Caco-2 (cell line): ENCODE results near the gene DLX1. TPM values are rescaled to one million over a fixed set of nuclear protein-coding genes. Genes with fewer than 3 reads are reported as not detected.

Experiments used
- BruUV-seq: library from RNA; stranded (reverse); fragments of 400-500 nt; replicated peaks from 2 replicates; lab custom pipeline; 2021; lab: Mats Ljungman, UMichigan
- CTCF ChIA-PET: fragments of 300-600 bp; sonication (Branson Sonifier 250); formaldehyde crosslinking; loops from one replicate; lab custom pipeline; 2022; ENCODE audit warnings: antibody characterized with exemption; lab: Charles Lee
- POLR2A ChIA-PET: fragments of 300-600 bp; sonication (Branson Sonifier 250); formaldehyde crosslinking; loops from one replicate; lab custom pipeline; 2022; ENCODE audit warnings: antibody characterized with exemption; lab: Charles Lee
- DNase-seq, 2 experiments: peaks; one replicate each; pipeline versions ENCODE4 v3.0.0 to v3.0.0-alpha.2; 2020 to 2022
- H3K27me3 ChIP-seq: replicated peaks from 2 replicates; pipeline ENCODE4 v1.6.0; 2011; ENCODE audit warnings: low read length; ENCODE audit not compliant: control insufficient read depth, insufficient read depth
- H3K36me3 ChIP-seq: 2 replicates; pipeline ENCODE4 v1.5.1; 2011; ENCODE audit warnings: low read length; ENCODE audit not compliant: control insufficient read depth, insufficient read depth
- H3K4me1 ChIP-seq: fragments of 250-450 bp; sonication (Bioruptor Pico); 2 replicates; pipeline ENCODE4 v1.5.1; 2020; ENCODE audit warnings: mild to moderate bottlenecking
- H3K4me3 ChIP-seq: 2 replicates; pipeline ENCODE4 v1.5.1; 2011; ENCODE audit warnings: low read depth, mild to moderate bottlenecking, control low read depth, low read length
- H3K9me3 ChIP-seq: fragments of 250-450 bp; sonication (Bioruptor Pico); 2 replicates; pipeline ENCODE4 v1.5.1; 2020; ENCODE audit warnings: mild to moderate bottlenecking, moderate library complexity
- H3K27ac Mint-ChIP-seq: one replicate; pipeline ENCODE4 v1.8.0; 2022; ENCODE audit warnings: mixed read lengths; ENCODE audit not compliant: unreplicated experiment
- H3K27me3 Mint-ChIP-seq: one replicate; pipeline ENCODE4 v1.8.0; 2022; ENCODE audit warnings: mixed read lengths; ENCODE audit not compliant: insufficient read depth, unreplicated experiment
- H3K36me3 Mint-ChIP-seq: one replicate; pipeline ENCODE4 v1.8.0; 2022; ENCODE audit warnings: mild to moderate bottlenecking, mixed read lengths; ENCODE audit not compliant: insufficient read depth, unreplicated experiment
- H3K4me1 Mint-ChIP-seq: one replicate; pipeline ENCODE4 v1.8.0; 2022; ENCODE audit warnings: low read depth, mixed read lengths; ENCODE audit not compliant: unreplicated experiment
- H3K4me3 Mint-ChIP-seq: one replicate; pipeline ENCODE4 v1.8.0; 2022; ENCODE audit warnings: mild to moderate bottlenecking, moderate library complexity, mixed read lengths; ENCODE audit not compliant: unreplicated experiment
- H3K9me3 Mint-ChIP-seq: one replicate; pipeline ENCODE4 v1.8.0; 2022; ENCODE audit warnings: mixed read lengths; ENCODE audit not compliant: unreplicated experiment
- CTCF ChIP-seq, 2 experiments: fragments of 200-600 bp in 1 of 2; IDR thresholded peaks; 1 replicate in 1 of 2; 2 replicates in 1 of 2; pipeline versions ENCODE4 v1.5.1 to v1.8.0; 2011 to 2022; ENCODE audit warnings: antibody characterized with exemption in 1 of 2, control low read depth in 1 of 2, inconsistent platforms in 1 of 2, low read depth in 1 of 2, low read length in 1 of 2, mild to moderate bottlenecking in 1 of 2, moderate library complexity in 1 of 2; ENCODE audit not compliant: insufficient read depth in 1 of 2, severe bottlenecking in 1 of 2, unreplicated experiment in 1 of 2
- intact Hi-C: fragments of 100-400 bp; cut with micrococcal nuclease; formaldehyde crosslinking; loops from one replicate; pipeline ENCODE4 v1.10.0; 2022; ENCODE audit not compliant: unreplicated experiment
- total RNA-seq: library from RNA; stranded (reverse); gene quantifications from 2 replicates; pipeline ENCODE4 v1.2.3, GENCODE V29; 2022

Gene DLX1
- total RNA-seq, 1 experiment from 2014 or later = 1.2 TPM

DNA sequence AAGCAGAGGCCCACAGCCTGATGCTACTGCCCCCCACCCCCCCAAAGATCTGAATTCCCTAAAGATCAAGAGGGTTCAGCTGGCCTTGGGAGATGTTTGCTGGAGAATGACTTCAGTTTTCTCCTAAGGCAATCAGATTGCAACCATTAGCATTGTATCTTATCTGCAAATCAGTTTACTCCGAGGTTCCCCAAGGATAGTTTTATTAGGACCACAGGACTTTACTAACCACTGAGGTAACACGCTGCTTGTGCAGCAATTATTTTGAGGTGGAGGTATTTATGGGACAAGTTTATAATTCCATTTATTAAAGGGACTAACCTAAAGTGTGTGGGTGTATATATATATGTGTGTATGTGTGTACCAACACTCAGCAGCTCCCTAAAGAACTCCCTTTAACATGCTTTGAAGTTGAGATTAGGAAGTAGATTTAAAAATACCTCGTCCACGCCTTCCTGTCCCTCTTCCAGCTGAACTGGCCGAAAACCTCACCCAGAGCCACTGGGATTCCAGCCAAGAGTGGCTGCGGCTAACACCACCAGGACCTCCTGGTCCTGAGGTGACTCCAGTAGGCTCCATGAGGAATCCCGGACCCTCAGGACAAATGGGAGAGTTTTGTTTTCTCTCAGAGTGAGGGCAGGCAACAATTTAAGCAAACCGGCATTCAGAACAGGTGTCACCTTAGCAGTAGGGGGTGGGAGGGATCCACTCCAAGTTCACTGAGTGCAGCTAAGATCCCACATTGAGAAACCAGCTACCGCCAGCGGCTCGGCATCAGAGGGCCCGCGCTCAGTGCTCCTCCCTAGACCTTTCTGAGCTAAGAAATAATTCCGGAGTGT lies 3.0 kb upstream of the DLX1 start:
- H3K4me1 Mint-ChIP-seq = no peaks in the 10 kb centered on the region
- peaks cover 14% of the 10 kb centered on the region for H3K27me3 Mint-ChIP-seq
- no peak overlapping the region for H3K4me3 Mint-ChIP-seq
- no peak for TF ChIP-seq CTCF (IDR thresholded peaks at IDR 0.05; ENCODE audit: insufficient read depth in 1 of 2, low read depth in 1 of 2, low read length in 1 of 2, severe bottlenecking in 1 of 2, unreplicated experiment in 1 of 2)
- intact Hi-C loops = loop anchor here (10.0 kb wide), 1 partner anchor 78 kb away; no protein-coding TSS in a partner anchor
- POLR2A ChIA-PET = no interaction called here
- no TSS peak for BruUV-seq
- DNase-seq = no peak
- CTCF ChIA-PET = no interaction called here
- H3K27ac Mint-ChIP-seq = no peak overlapping the region
- Histone ChIP-seq H3K27me3 (no peaks in the 10 kb centered on the region), H3K9me3 (no peaks in the 10 kb centered on the region), H3K4me3 (no peak overlapping the region), H3K4me1 (no peaks in the 10 kb centered on the region), H3K36me3 (no peaks in the 10 kb centered on the region; the same call in 1 of the 2 replicates)
- H3K9me3 Mint-ChIP-seq = no peaks in the 10 kb centered on the region
- H3K36me3 Mint-ChIP-seq = peaks cover 14% of the 10 kb centered on the region

DNA sequence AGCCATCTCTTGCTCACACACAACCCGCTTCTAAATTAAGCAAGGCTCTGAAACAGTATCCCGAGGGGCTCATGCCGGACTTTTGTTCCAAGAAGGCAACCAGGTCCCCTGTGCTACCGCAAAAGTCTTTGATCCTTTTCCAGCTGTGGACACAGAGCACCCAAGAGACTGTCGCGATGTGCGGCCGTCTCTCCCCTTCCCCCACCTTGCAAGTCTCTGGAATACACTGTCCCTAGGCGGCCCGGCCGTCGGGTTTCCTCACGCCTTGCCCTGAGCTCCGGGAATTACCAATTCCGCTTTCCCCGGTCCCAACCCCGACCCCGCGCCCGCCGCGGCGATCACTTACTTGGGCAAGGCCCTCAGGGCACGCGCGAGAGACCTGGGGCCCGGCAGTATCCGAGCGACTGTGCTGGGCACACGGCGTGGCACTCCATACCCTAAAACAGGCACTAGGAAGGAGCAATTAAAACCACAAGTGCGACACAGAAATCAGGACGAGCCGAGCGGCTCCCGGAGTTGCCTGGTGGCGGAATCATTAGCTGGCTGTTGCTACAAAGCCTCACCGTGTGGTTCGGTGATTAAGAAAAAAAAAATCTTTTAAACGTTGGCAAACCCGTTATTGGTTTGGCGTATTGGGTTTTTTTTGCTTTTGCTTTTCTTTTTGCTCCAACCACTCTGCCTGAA lies 2.2 kb upstream of the DLX1 start:
- Mint-ChIP-seq H3K4me1 (no peaks in the 10 kb centered on the region), H3K27me3 (peaks cover 14% of the 10 kb centered on the region), H3K27ac (no peak overlapping the region), H3K9me3 (no peaks in the 10 kb centered on the region), H3K36me3 (peaks cover 14% of the 10 kb centered on the region), H3K4me3 (peak overlapping the region; percentile 95)
- no peaks in the 10 kb centered on the region for H3K27me3 ChIP-seq
- POLR2A ChIA-PET = no interaction called here
- no TSS peak for BruUV-seq
- no peak for DNase-seq
- CTCF ChIA-PET = no interaction called here
- no peaks in the 10 kb centered on the region for H3K4me1 ChIP-seq
- no peaks in the 10 kb centered on the region for H3K9me3 ChIP-seq
- intact Hi-C loops = loop anchor here (10.0 kb wide), 1 partner anchor 78 kb away; no protein-coding TSS in a partner anchor
- H3K4me3 ChIP-seq = no peak overlapping the region
- TF ChIP-seq CTCF (IDR thresholded peaks at IDR 0.05; ENCODE audit: insufficient read depth in 1 of 2, low read depth in 1 of 2, low read length in 1 of 2, severe bottlenecking in 1 of 2, unreplicated experiment in 1 of 2) = no peak
- H3K36me3 ChIP-seq = no peaks in the 10 kb centered on the region; the same call in 1 of the 2 replicates

- H3K27ac Mint-ChIP-seq = no peak overlapping the region
- Histone ChIP-seq H3K4me3 (peak overlapping the region; percentile 49), H3K4me1 (no peaks in the 10 kb centered on the region), H3K27me3 (no peaks in the 10 kb centered on the region), H3K36me3 (no peaks in the 10 kb centered on the region; the same call in 1 of the 2 replicates), H3K9me3 (no peaks in the 10 kb centered on the region)
- peak overlapping the region; percentile 95 for H3K4me3 Mint-ChIP-seq
- intact Hi-C loops = loop anchor here (10.0 kb wide), 1 partner anchor 79 kb away; no protein-coding TSS in a partner anchor
- ChIA-PET CTCF (interaction anchor here (1.7 kb wide), 1 partner anchor 15 kb away, joined by 11 read pairs; no protein-coding TSS in a partner anchor), POLR2A (no interaction called here)
- DNase-seq = no peak
- TF ChIP-seq CTCF (IDR thresholded peaks at IDR 0.05; ENCODE audit: insufficient read depth in 1 of 2, low read depth in 1 of 2, low read length in 1 of 2, severe bottlenecking in 1 of 2, unreplicated experiment in 1 of 2) = no peak
- H3K27me3 Mint-ChIP-seq = peaks cover 14% of the 10 kb centered on the region
- no peaks in the 10 kb centered on the region for H3K4me1 Mint-ChIP-seq
- no TSS peak for BruUV-seq
- peaks cover 14% of the 10 kb centered on the region for H3K36me3 Mint-ChIP-seq
- no peaks in the 10 kb centered on the region for H3K9me3 Mint-ChIP-seq
Measured at GRCh38 chr2:172083628-172084394, 1.5 kb upstream of the DLX1 start.
